ENCODE data around the gene ABCB9.
"Not testable (repeated sequence)": the region's sequence is repeated elsewhere in the genome, so short reads cannot be mapped to it uniquely, and the experiment has no call there.

The ABCB9 gene

GRCh38 chr12:122895704-122896636 is 70.3 kb downstream of the ABCB9 start, which contains the start of gene VPS37B:
Gene VPS37B (minus strand): TSS chr12:122896124. CDS start chr12:122896062, 62 bp downstream.
- peak; percentile 75 for DNase-seq (ENCODE audit: low read depth, low spot score)

- no peak for DNase-seq (ENCODE audit: low read depth, low spot score)
Observed at GRCh38 chr12:122895320-122895703, 71.0 kb downstream of the ABCB9 start.

DNA sequence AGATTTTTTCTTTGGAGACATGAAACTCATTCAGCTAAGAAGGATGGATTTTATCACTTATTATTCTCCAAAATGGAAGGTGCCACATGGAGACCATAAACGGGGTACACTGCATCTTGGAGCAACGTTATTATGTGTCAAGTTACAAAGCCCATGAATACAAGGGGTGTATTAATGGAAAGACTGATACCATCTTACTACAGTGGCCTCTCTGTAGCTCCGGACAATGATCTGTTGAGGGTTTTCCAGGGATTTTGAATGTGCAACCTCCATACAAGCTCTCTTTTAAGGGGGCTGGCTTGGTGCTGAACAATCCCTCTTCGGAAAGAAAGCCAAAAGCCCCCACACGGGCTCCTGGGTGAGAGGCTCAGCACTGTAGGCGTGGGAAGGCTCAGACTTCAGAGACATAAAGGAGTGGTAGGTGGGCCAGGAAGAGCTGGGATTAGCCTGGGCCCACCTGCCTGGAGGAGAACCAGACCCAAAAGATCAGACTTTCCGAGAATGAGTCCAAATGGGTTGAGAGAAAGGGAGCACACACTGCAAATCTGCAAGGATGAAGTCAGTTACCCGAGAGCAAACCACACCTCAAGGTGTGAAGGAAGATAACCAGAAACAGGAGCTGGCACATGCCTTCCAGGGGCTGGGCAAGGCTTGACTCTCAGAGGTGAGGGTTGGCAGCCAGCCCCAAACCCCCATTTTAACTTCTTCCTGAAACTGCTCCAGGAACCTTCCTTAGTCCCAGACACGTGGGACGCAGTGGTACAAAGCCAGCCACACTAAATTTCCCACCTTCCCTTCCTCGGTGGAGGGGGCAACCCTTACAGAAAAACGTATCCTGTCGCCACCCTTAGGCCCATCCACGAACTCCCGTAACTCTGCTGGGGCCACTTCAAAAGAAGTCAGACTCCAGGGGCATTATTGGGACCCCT is 71.8 kb downstream of the ABCB9 start:
- DNase-seq (ENCODE audit: low read depth, low spot score): no peak

GRCh38 chr12:122893208-122894153 is 72.8 kb downstream of the ABCB9 start:
- DNase-seq (ENCODE audit: low read depth, low spot score): no peak

DNA sequence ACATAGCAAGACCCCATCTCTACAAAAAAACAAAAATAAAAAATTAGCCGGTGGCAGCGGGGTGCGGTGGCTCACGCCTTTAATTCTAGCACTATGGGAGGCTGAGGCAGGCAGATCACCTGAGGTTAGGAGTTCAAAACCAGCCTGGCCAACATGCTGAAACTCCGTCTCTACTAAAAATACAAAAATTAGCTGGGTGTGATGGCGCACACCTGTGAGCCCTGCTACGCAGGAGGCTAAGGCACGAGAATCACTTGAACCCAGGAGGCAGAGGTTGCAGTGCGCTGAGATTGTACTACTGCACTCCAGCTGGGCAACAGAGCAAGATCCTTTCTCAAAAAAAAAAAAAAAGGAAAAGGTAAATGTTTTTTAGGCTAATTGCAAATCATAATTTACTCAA is 73.5 kb downstream of the ABCB9 start:
- not testable (repeated sequence) for DNase-seq (ENCODE audit: low read depth, low spot score)

GRCh38 chr12:122891661-122892525 is 74.4 kb downstream of the ABCB9 start:
- DNase-seq (ENCODE audit: low read depth, low spot score): no peak

DNA sequence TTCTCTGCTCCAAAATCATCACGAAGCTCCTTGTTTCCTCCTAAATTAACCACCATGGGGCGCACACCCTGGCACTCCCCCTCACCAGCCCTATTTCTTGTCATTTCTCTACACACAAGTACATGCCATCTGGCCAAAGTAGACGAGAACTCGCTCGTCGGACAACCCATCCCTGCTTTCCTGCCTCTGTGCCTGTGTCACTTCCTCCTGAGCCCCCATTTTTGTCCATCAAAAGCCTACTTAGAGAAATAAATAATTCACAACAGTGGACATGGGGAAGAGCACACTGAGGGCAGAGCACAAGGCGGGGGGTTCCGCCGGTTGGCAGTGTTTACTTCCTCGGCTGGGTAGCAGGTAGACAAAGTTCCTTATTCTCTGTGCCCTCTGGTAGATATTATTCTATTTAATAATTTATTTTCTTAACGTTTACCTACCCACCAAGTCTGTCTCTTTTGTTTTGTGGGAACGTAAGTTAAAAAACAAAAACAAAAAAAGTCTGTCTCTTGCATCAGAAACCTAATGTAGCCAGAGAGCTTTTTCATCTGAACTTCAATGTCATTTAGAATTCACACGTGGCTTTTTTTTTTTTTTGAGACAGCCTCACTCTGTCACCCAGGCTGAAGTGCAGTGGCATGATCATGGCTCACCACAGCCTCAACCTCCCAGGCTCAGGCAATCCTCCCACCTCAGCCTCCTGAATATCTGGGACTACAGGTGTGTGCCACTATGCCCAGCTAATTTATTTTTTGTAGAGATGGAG is 76.3 kb downstream of the ABCB9 start:
- DNase-seq (ENCODE audit: low read depth, low spot score): no peak

GRCh38 chr12:122888232-122888752 is 78.0 kb downstream of the ABCB9 start:
- DNase-seq (ENCODE audit: low read depth, low spot score): peak; percentile 23

GRCh38 chr12:122887819-122888212 is 78.4 kb downstream of the ABCB9 start:
- DNase-seq (ENCODE audit: low read depth, low spot score): no peak

DNA sequence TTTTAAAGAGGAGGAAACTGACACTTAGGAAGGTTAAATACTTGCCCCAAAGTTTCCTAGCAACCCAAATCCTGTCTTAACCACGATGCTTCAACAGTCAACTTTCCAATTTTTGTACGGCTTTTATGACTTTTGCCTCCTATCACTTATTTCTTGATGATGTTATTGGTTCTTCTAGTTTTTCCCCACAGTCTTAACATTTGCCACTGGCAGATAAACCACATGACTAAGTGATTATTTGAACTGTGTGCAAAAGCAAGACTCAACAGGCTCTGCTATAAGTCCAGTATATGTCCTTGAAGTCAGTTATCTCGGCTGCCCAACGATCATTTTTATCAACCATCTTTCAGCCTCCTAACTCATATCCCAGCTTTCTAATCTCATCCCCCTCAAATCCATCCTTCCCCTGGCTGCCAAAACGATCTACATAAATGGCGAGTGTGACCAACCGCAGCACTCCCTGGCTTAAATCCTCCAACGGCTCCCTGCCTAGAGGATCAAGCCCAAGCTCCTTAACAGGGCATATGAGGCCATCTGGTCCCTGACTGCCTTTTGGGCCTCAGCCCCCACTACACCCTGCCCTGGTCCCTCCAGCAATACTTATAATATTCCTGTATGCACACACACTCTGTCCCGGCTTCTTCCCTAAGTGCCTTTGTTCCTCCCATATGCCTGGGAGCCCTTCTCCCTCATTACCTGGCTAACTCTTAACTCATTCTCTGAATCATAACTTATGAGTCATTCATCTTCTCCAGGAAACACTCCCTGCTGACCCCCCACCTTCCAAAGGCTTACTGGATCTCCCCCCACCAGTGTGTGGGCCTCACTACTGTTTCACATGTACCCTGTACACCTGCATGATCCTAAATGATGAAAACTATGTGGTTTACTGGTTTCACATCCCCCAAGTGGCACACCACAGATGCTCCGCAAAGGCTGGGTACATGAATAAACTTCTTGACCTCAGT is 79.1 kb downstream of the ABCB9 start:
- no peak for DNase-seq (ENCODE audit: low read depth, low spot score)

DNA sequence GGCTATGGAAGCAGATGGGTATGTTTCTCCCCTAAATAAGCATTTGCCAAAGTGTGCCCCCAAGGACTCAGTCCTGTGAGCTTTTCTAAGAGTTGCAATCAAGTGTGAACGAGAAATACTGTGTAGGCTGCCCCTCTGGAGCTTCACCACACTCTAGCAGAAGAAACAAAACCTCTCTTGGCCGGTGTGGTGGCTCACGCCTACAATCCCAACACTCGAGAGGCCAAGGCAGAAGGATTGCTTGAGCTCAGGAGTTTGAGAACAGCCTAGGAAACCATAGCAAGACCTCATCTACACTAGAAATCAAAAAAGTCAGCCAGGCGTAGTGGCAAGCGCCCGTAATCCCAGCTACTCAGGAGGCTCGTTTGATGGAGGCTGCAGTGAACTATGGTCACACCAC is 80.1 kb downstream of the ABCB9 start:
- DNase-seq (ENCODE audit: low read depth, low spot score): no peak

DNA sequence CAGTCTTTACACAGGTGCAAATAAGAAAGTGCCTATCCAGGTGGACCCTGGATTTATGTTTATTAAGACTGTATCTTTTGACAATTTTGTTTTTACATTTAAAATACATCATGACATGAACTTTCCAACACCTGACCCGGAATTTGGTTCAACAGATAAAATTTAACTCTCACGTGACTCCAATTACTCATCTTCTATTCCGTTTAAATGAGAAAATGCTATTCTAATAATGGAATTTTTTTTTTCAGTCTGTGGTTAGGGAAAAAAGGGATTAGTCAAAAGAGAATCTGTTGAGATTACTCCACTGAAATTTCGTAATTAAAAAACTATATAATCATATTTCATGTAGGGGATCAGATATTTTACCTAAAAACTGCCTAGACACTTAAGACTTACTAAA is 81.4 kb downstream of the ABCB9 start:
- DNase-seq (ENCODE audit: low read depth, low spot score): no peak

DNA sequence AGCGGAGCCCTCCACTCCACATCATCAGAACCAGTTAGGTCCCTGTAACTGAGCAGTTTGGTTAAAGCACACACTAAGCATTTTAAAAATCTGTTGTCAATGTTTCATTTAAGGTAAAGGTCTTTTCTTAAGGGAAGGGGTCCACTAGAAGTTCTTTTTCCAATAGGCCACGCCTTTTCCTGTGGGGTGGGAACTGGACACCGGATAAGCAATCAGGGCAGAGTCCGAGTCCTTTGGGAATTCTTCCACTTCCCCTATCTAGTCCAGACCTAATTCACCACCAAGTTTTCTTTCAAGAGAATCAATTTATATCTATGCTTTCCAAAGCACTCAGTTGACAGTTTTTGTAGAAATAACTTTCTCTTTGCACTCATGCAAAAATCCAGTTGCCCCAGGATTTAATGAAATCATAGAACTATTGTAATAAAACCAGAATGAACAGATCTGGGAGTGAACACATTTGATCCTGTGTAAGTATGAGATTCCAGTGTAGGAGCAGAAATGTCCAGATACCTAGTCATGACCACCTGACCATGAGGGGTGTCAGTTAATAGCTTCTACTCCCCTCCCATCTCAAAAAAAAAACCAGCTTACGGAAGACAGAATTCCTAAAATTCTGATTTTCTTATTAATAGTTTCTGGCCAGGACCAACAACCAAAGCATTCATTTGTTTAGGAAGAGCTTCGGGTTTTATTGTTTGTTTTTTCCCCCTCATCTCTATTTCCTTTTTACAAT is 82.0 kb downstream of the ABCB9 start:
- DNase-seq (ENCODE audit: low read depth, low spot score): no peak

- DNase-seq (ENCODE audit: low read depth, low spot score): no peak
Observed at GRCh38 chr12:122882908-122883558, 83.2 kb downstream of the ABCB9 start.

- DNase-seq (ENCODE audit: low read depth, low spot score): no peak
Observed at GRCh38 chr12:122880668-122881067, 85.6 kb downstream of the ABCB9 start.

GRCh38 chr12:122880155-122880667 is 86.1 kb downstream of the ABCB9 start:
- no peak for DNase-seq (ENCODE audit: low read depth, low spot score)

Measured in activated CD4-positive, CD25-positive, alpha-beta regulatory T cell treated with anti-CD3 and anti-CD28 coated beads, Interleukin-2, amount 50 U/mL, for 16 hours (primary cell).